Stimulated activated CD8-positive, alpha-beta memory T cell treated with anti-CD3 and anti-CD28 coated beads, Interleukin-12 subunit alpha, Interleukin-12 subunit beta, amount 100 ng/mL, for 4 hours (primary cell): ENCODE results near the gene PIK3CB.
"Not testable (repeated sequence)": the region's sequence is repeated elsewhere in the genome, so short reads cannot be mapped to it uniquely, and the experiment has no call there.

ENCODE experiments used
- DNase-seq: peaks from one replicate; pipeline ENCODE4 v3.0.0-alpha.2; 2020; ENCODE audit warnings: low read depth

The PIK3CB gene

DNA sequence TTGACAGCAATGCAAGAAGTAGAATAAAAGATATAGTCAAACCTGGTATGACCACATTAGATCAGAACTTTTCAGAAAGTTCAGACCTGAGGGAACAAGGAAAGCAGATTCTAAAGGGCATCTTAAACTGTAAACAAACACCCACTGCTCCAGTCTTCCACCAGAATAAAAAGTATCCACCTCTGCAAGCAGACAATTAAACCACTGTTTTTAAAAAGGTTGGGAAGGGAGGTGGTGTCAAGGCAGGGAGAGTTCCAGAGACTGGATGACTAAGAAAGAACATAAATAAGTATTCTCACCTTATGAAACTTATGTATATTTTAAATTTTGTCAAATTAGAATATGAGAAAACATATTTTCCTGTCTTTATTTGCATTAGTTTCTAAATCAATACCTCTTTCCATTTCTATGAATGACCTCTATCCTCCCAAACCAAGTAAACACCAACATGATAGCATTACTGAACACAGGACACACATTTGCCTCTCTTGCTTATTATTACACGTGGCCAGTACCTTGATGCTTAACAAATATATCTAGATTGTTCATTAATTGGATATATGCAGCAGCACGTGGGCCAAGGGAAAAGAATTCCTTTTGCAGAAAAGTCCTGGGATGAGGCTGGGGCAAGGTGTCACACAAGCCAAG is 31.6 kb downstream of the PIK3CB start:
- no peak for DNase-seq

DNA sequence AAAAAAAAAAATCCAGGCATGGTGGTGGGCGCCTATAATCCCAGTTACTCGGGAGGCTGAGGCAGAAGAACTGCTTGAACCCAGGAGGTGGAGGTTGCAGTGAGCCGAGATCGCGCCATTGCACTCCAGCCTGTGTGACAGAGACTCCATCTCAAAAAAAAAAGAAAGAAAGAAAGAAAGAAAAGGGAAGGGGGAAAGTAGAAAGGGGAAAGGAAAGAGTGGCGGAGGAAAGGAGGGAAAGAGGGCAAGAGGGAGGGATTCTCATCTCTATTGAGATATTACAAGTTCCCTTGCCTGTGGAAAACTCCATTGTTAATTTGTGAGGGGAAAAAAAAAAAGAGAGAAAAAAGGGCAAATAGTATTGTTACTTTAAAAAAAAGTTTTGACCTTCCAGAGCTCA is 32.5 kb downstream of the PIK3CB start:
- DNase-seq, result not testable (repeated sequence)

DNA sequence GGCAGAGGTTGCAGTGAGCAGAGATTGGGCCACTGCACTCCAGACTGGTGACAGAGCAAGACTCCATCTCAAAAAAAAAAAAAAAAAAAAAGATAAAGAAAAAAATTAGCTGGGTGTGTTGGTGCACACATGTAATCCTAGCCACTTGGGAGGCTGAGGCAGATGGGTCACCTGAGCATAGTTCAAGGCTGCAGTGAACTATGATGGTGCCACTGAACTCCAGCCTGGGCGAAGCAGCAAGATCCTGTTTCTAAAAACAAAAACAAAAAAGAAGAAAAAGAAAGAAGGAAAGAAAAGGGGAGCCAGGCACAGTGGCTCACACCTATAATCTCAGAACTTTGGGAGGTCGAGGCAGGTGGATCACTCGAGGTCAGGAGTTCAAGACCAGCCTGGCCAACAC is 32.9 kb downstream of the PIK3CB start:
- no peak for DNase-seq

DNA sequence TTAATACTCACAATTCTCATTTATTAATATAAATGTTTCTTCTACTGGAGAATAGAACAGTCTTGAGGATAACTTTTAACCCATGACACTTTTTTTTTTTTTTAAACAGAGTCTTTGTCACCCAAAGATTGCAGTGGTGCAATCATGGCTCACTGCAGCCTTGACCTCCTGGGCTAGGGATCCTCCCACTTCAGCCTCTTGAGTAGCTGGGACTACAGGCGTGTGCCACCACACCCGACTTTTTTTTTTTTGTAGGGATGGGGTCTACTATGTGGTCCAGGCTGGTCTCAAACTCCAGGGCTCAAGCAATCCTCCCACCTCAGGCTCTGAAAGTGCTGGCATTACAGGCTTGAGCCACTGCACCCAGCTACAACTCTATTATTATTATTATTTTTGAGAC is 34.5 kb downstream of the PIK3CB start:
- no peak for DNase-seq

DNA sequence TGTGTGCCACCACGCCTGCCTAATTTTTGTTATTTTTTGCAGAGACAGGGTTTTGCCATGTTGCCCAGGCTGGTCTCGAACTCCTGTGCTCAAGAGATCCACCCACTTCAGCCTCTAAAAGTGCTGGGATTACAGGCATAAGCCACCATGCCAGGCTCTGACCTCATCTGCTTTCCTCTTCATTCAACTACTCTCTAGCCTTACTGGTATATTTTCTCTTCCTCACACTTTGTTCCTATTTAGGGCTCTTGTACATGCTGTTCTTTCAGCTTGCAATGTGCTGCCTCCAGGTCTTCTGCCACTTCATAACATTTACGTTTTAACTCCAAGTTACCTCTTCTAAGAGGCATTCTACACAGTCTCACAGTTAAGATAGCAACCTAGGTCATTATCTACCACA is 34.9 kb downstream of the PIK3CB start:
- DNase-seq, result no peak

DNA sequence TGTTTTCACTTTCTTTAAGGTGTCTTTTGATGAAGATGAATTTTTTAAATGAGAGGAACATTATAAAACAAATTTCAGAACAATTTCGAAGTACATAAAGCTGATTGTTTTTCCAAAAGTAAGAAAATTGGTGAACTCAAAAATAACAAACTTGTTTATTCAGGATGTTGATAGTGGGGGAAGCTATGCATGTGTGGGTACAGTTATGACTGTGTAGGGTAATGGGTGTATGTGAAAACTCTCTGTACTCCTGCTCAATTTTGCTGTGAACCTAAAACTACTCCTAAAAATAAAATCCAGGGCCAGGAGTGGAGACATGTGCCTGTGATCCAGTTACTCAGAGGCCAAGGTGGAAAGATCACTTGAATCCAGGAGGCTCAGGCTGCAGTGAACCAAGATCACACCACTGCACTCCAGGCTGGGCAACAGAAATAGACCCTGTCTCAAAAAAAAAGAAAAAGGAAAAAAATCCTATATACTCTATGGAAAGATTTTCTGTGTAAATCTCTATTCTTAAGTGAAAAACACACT is 37.2 kb downstream of the PIK3CB start:
- no peak for DNase-seq

DNA sequence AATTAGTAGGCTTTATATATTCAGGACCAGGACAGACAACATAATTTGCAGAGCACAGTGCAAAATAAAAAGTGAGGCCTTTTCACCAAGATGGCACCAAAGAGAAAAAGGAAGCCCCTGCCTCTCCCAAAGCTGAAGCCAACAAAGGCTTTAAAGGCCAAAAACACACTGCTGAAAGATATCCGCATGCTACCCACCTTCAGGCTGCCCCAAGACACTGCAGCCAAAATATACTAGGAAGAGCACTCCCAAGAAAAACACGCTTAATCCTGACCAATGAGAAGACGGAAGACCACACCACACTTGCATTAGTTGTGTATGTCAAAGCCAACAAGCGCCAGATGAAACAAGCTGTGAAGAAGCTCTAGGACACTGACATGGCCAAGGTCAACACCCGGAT is 38.0 kb downstream of the PIK3CB start:
- DNase-seq, result no peak

DNA sequence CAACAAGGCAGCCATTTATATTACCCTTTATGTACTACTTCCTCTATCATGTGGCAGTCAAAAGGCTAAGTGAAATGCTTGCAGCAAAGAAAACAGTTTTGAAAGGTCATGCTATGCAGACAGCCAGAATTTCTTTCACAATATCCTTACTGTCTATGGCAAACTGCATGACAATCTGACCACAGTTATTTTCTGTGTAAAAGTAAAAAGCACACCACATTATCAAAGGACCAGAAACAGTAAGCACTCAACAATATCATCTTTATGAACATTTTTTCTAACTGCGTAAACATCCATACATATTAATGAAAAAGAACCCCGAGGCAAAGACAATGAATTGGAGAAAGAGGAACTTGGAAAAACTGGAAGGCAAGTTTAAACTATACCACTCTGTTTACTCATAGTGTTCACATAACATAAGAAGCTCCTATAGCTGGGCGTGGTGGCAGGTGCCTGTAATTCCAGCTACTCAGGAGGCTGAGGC is 47.9 kb downstream of the PIK3CB start:
- DNase-seq, result no peak

DNA sequence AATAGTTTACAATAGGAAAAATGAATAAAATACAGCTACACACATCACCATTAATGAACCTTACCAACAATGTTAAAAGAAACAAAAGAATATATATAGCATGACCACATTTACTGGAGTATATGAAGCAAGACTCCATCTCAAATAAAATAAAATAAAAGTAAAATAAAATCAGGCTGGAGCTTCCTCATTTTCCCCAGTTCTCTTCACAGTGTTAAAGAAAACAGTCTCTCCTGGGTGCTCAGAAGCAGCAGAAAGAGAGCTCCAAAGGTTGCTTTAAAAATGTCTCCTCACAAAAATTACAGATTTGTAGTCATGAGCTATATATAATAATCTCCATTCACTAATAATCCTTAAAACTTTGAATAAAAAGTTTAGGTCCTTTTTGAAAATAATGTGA is 48.8 kb downstream of the PIK3CB start:
- DNase-seq, result no peak

DNA sequence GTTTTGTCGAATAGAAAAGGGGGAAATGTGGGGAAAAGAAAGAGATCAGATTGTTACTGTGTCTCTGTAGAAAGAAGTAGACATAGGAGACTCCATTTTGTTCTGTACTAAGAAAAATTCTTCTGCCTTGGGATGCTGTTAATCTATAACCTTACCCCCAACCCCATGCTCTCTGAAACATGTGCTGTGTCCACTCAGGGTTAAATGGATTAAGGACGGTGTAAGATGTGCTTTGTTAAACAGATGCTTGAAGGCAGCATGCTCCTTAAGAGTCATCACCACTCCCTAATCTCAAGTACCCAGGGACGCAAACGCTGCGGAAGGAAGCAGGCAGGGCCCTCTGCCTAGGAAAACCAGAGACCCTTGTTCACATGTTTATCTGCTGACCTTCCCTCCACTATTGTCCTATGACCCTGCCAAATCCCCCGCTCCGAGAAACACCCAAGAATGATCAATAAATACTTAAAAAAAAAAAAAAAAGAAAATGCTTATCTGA is 49.3 kb downstream of the PIK3CB start:
- DNase-seq, result not testable (repeated sequence)

DNA sequence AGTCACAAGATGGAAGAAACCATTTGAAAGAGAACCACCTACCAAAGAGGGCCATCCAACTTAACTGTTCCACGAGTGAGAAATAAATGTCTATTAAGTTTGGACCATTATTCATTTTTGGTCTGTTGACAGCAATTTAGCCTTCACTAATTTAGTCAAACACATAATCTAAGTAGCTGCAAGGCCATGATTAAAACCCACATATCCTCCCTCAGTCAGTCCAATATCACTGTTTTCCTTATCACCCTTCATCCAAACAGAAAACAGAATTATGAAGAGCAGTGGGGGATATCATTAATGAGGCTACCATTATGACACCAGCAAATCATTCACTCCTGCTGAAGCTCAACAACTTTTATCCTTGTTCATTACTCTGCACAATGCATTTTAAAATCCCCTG is 52.0 kb downstream of the PIK3CB start:
- DNase-seq, result no peak

DNA sequence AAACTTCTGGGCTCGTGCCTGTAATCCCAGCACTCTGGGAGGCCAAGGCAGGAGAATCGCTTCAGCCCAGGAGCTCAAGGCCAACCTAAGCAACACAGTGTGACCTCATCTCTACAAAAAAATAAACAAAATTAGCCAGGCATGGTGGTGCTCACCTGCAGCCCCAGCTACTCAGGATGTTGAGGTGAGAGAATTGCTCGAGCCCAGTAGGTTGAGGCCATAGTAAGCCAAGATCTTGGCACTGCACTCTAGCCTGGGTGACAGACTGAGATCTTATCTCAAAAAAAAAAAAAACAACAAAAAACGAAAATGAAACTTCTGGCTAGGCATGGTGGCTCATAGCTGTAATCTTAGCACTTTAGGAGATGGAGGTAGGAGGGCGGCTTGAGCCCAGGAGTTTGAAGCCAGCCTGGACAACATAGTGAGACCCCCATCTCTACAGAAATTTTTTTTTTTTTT is 53.7 kb downstream of the PIK3CB start:
- DNase-seq, result peak; percentile 1

DNA sequence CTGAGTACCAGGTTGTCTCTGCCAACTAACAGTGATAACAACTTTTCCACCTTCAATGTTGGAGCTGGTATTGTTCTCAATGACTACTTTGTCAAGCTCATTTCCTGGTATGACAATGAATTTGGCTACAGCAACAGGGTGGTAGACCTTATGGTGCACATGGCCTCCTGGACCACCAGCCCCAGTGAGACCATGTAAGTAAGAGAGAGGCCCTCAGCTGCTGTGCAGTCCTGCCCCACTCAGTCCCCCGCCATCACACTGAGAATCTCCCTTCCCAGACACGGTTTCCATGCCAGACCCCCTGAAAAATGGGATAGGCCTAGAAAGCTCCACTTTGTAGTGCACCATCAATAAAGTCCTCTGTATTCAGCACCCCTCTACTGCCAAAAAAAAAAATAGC is 56.1 kb downstream of the PIK3CB start:
- DNase-seq, result no peak

DNA sequence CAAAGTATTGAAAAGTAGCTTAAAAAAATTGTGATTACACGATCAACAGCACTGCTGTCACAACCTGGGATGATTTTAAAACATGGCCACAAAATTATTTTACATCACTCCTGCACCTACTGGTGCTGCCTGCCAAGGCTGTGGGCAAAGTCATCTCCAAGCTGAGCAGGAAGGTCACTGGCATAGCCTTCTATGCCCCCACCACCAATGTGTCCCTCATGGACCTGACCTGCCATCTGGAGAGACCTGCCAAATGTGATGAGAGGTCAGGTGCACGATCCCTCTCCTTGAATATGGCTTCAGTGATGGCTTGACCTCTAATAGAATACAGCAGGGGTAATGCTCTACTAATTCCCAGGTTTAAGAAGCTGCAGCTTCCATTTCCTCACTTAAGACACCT is 57.8 kb downstream of the PIK3CB start:
- DNase-seq, result no peak

DNA sequence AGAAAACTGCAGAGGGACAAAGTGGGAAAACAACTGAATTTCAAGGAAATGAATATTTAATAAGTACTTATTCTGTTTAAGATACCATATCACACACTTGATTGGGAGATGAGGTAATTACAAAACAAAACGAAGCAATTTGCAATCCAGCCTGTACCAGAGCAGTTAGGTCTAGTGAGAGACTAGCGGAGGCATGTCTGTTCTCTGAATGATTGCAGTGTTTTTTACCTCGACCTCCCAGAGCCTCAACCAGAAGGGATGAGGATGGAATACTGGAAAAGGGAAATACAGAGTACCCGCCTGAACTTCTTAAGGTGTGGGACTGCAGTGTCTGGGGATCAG is 59.5 kb downstream of the PIK3CB start:
- DNase-seq, result no peak

DNA sequence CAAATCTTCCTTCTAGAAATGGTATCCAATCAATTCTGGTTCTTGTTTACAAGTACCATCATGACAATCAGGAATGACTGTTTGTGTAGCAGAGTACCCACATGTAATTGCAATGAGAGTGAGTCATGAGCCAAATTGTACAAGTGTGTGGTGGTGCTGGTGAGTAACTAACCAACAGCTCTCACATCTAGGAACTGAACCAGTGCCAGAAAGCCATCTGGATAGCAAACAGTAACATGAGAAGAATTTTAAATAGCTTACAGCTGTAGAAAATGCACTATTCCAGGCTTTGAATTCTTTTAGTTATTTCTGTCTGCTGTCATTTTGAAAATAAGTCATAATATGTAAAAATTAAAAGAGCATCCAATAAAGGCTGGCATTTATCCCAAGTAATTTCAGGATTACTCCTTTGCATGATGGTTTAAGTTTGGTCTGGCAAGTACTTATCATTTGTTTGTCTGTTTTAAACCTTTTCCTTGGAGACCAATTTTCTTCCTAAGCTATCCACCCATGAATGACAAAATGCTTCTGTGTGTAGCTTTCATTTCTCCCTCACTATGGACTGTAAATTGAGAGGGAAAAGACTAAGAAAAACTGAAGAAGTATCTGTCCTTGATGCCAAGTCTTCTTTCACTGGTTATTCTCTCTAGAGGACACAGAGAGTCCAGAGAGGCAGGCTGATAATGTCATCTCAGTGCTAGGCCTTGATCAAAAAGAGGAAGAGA is 60.0 kb downstream of the PIK3CB start:
- no peak for DNase-seq

DNA sequence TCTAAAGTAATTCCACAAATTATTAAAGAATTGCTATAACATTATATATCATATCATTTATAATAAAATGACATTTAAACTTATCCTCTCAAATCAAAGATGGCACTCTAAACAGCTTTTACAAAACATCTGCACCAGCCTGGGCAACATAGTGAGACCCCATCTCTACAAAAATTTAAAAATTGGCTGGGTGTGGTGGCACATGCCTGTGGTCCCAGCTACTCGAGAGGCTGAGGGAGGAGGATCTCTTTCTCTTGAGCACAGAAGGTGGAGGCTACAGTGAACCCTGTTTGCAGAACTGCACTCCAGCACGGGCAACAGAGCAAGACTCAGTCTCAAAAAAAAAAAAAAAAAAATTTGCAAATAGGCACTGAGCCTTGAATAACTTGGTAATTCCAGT is 63.1 kb downstream of the PIK3CB start:
- no peak for DNase-seq

DNA sequence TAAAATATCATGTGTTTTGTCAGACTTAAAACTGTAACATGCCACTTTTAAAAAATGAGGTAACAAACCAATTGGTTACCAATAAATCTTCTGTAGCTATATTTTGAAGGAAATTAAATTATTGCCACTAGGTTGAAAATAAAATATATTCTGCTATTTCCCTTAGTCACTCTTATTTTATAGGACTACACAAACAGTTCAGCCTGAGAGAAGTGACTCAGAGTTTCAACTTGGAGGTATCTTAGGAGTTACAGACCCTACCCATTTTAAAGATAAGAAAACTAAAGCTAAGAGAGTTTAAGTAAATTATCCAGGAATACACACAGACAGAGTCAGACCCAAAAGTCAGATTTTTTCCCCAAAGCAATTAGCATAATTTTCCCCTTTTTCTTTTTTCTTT is 65.1 kb downstream of the PIK3CB start:
- DNase-seq, result no peak

DNA sequence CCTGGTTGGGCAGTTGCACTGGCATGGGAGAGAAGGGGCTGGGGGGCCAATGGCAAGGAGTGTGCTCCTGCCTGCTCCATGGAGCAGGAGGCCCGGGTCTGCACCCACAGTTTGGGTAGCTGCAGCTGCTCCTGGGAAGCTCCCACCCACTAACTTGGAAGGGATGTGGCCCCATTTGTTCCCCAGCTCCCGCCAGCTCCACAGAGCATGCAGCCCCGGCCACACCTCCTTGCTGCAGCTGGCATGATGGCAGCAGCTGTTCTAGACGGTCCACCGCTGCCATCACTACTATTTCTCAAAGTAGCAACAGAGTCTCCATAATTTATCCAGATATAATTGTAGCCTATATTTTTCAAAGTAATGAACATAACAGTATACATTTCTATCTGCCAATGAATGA is 65.8 kb downstream of the PIK3CB start:
- DNase-seq, result no peak

DNA sequence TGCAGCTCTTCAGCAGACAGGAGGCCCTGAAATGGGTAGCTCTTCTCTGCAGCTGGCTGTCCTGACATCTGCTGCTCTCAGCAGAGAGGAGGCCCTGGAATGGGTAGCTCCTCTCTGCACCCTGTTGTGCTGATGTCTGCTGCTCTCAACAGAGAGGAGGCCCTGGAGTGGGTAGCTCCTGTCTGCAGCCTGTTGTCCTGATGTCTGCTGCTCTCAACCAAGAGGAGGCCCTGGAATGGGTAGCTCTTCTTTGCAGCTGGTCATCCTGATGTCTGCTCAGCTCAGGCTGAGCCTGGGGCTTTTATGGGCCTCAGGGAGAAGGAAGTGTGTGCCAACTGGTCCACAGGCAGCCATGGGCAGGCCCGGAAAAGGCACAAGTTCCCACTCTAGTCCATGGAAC is 66.6 kb downstream of the PIK3CB start:
- no peak for DNase-seq

DNA sequence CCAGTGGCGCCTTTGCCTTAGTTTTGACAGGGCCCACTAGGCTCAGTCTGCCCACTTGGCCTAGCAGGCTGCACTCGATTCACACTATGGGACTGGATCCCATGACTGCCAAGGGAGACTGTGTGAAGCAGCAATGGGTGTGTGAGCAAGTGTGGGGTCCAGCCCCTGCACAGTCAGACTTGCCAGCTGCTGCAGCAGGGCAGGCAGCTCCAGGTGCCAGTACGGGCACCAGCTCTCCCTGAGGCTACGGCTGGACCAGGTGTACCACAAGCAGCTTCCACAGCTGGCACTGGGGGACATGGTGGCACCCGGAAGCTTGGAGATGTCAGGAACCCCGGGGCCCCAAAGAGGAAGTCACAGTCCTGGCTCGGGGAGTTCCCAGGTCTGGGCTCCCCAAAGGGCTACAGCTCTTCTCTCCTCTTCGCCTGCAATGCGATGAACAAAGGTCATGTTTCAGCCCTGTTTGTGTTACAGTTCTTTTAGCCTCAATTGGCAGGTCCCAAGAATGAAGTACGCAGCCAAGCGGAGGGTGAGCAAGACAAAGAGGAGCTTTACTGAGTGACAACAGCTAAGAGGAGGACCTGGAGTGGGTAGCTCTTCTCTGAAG is 67.1 kb downstream of the PIK3CB start:
- no peak for DNase-seq

DNA sequence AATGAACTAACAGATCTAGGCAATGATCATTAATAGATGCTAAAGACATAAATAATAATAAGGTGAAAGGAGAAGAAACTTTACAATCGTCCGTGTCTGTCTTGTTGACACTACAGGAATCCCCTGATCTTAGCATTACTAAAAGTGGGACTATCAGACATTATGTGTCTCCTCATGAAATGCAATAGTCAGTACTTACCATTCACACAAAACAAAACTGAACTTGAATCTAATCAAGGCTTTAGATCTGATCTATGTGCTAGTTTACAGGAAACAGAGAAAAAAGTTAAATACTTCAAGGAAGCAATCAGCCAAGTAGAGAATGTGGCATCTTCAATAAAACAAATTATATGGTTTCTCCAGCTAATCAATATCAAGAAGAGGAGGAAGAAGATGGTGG is 73.7 kb downstream of the PIK3CB start:
- no peak for DNase-seq

DNA sequence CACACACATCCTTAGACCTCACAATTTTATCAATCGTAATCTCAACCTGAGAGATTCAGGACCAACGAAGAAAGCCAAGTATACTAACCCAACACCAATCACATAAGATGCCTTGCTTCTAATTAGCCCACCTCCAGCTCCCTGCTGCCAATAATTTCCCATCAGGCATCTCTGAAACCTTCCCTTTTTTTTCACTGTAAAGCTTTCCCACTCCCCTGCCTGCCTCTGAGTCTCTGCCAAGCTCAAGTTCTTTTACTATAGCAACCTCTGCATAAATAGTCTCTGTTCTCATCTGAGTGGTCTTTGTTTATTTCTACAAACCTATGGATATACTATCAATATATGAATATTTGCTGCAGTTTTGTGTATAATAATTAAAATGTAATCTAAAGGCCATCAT is 86.5 kb downstream of the PIK3CB start:
- no peak for DNase-seq
